AG09309 (cell line): ENCODE results near the gene POFUT1.

Experiments used
- DNase-seq: peaks from one replicate; pipeline ENCODE4 v3.0.0-alpha.2; 2010; ENCODE audit warnings: low read depth
- H3K4me3 ChIP-seq: 2 replicates; pipeline ENCODE4 v1.5.1; 2011; ENCODE audit warnings: mild to moderate bottlenecking, low read depth, low read length, moderate library complexity; ENCODE audit not compliant: control insufficient read depth
- CTCF ChIP-seq: IDR thresholded peaks from 2 replicates; pipeline ENCODE4 v1.5.1; 2011; ENCODE audit warnings: mild to moderate bottlenecking, low read depth, low read length, inconsistent platforms; ENCODE audit not compliant: insufficient read depth, control insufficient read depth; ENCODE audit errors: missing control alignments

Gene POFUT1

GRCh38 chr20:32203356-32204204 lies 4.1 kb upstream of the POFUT1 start:
- no peak overlapping the region for H3K4me3 ChIP-seq
- DNase-seq, result no peak

GRCh38 chr20:32204205-32205109 lies 3.2 kb upstream of the POFUT1 start:
- no peak for TF ChIP-seq CTCF
- DNase-seq, result no peak

More at GRCh38 chr20:32203356-32204204, 4.1 kb upstream of the POFUT1 start:
- no peak for TF ChIP-seq CTCF

GRCh38 chr20:32205110-32205842 lies 2.4 kb upstream of the POFUT1 start:
- DNase-seq, result no peak
- no peak for TF ChIP-seq CTCF
- no peak overlapping the region for H3K4me3 ChIP-seq

More at GRCh38 chr20:32204205-32205109, 3.2 kb upstream of the POFUT1 start:
- no peak overlapping the region for H3K4me3 ChIP-seq

- DNase-seq, result no peak
- peak overlapping the region; percentile 84 for H3K4me3 ChIP-seq
- TF ChIP-seq CTCF, result no peak
Observed at GRCh38 chr20:32205843-32206759, 1.6 kb upstream of the POFUT1 start.

GRCh38 chr20:32206760-32207625 lies 687 bp upstream of the POFUT1 start:
- DNase-seq, result no peak
- no peak for TF ChIP-seq CTCF

More at GRCh38 chr20:32206760-32207625, 687 bp upstream of the POFUT1 start:
- H3K4me3 ChIP-seq, result peak overlapping the region; percentile 84
